T-helper 22 cell (primary cell): Measurements from ENCODE around the gene C1QTNF9B.

Source experiments
- DNase-seq: peaks from one replicate; pipeline ENCODE4 v3.0.0-alpha.2; 2020; ENCODE audit warnings: low read depth

C1QTNF9B gene

DNA sequence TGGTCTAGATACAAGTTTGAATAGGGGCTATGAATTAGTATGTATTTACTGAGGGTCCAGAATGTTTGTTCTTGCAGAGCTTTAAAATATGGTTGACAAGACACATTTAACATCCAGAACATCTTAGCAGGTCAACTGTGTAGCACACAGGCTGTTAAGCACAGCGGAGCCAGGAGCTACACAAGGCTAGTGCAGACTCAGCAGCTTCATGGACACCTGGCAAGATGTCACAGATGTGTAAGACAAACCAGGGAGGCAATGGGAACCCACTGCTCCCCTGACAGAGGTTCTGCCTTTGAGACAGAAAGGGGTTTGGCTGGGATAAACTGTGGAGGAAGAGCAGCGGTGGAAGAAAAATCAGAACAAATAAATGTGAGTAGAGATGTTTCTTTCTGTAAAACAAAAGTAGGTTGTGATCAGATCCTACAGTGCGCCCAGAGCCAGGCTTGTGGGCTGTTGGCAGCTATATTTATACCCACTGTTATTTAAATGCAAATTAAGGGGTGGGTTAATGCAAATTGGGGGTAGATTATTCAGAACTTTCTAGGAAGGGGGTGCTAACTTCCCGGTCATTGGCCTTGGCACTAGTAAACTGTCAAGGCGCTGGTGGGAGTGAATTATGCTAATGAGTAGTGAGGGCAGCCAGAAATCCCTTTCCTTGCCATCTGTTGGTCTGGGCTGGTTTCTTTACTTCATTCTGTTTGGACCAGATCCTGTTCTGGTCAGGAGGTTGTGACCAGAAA, 41.1 kb downstream of the C1QTNF9B start:
- no peak for DNase-seq

DNA sequence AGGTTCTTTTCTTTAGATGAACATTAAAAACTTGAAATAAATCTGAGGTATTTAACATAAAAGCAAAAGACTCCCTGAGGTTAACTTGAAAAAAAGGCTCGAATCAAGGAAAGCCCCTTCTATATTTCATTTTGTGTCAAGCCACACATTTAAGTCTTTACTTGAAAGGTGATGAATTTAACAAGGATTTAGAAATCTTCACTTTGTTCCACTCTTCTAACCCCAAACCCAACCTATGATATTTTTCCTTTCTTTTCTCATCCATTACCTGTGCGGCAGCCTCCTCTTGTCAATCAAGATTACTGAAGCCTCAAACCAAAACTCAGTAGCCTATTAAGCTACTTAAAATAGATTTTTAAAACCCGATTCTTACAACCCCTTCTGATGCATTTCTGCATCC, 41.9 kb downstream of the C1QTNF9B start:
- no peak for DNase-seq

DNA sequence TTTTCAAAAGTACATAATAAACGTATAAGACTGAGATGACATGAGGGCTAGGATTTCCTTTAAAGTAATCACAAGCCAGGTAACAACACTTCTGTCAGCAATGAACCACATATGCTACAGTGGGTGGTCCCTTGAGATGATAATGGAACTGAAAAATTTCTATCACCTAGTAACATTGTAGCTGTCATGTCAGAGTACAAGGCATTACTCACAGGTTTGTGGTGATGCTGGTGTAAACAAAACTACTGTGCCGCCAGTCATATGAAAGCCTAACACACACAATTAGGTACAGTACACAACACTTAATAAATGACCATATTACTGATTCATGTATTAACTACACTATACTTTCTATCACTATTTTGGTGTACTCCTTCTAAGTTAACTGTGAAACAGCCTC, 45.0 kb downstream of the C1QTNF9B start:
- DNase-seq = no peak

DNA sequence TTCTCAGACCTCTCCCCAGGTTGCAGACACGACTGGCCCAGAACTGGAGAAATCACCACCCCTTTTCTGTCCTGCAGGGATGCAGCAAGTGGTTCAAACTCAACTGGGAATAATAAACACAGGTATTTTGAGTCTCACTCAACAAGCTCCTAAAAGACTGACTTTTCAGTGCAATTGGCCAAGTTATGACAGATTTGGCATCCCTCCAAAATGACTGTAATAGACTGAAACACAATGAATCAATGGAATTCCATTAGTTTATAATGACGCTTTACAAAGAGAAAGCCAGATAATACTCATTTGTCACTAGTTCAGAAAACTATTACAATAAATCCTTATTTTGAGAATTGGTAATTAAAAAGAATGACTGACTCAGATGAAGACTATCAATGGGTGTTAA, 46.2 kb downstream of the C1QTNF9B start:
- no peak for DNase-seq

DNA sequence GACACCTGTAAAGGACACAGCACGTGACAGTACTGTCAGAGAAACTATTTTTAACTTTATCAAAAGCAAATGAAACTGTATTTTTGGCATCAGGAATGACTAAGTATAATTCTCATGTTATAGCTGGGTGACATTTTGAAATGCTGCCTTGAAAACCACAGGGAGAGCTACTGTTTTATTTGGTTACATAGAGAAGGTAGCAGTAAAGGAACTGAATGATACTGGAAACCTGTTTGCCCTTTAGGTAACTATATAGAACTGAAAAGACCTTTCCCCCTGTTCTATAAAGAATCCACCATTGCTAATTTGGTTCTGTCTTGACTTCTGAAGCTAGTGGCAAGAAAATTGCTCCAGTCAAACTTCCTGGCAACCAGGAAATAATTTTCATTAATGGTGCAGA, 47.2 kb downstream of the C1QTNF9B start:
- no peak for DNase-seq

DNA sequence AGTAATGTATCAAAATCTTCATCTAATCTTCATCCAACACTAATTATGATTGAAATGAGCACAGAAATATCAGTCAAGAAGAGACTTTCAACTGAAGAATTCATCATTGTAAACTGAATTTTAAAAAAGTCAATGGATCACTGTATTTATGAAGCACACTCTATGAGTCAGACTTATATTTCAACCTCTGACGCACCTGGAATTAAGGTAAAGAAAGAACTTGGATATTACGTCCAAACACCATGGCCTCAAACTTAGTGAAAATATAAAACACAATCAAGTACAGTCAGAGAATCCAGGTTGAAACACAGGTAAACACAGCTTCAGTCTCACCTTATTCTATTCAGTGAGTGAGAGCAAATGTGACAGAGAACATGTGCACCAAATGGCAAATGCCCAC, 47.6 kb downstream of the C1QTNF9B start:
- no peak for DNase-seq

DNA sequence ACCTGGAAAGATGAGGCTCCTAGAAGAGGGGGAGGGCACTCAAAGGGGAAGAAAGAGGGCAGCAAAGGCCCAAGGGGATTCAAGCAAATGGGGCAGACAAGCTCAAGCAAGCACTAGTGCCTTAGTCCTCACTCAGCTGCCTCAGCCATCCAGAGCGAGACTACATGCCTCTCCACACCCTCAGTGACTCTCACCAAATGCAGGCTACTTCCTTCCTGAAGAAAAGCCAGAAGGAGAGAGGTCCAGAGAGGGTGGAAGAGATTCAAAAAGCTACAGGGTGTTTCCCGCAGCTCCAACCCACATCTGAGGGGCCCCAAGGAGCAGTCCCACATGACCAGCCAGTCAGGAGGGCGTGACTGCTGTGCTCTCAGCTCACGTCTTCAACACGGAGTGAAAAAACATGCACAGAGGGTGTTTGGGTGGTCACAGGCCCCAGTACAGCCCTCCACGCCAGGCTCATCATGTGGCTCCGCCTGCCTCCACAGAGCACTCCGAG, 48.6 kb downstream of the C1QTNF9B start:
- no peak for DNase-seq

DNA sequence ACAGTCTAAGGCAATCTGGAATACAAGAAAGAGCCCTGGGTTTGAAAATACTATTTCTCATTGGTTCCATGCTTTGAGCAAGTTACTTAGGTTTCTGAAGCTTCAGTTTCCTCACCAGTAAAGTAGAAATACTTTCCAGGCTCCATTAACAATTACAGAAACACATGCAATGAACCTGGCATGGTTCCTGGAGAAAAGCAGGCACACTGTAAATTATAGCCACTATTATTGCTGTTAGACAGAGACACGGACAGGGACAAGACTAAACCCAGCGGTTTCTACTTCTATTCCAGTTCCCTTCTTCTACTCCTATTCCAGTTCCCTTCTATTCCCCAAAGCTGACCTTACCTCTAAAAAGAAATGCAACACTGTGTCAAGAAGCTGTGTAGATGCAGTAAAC, 49.3 kb downstream of the C1QTNF9B start:
- no peak for DNase-seq

DNA sequence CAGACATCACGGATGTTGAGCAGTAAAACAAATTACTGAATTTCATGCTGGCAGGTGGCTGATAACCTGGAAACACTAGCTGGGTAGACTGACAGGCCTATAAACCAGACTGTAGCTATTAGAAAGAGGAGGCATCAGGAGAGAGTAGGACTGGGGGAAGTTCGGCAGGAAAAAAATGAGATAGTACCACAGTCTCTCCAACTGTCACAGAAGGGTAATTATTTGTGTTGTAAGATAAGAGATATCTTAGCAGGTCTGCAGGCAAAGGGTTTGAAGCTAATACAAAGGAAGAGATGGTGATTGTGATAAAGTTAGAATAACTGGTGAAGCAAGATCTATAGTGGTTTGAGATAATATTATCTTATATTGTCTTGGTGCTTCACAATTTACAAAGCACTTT, 49.8 kb downstream of the C1QTNF9B start:
- DNase-seq = no peak

DNA sequence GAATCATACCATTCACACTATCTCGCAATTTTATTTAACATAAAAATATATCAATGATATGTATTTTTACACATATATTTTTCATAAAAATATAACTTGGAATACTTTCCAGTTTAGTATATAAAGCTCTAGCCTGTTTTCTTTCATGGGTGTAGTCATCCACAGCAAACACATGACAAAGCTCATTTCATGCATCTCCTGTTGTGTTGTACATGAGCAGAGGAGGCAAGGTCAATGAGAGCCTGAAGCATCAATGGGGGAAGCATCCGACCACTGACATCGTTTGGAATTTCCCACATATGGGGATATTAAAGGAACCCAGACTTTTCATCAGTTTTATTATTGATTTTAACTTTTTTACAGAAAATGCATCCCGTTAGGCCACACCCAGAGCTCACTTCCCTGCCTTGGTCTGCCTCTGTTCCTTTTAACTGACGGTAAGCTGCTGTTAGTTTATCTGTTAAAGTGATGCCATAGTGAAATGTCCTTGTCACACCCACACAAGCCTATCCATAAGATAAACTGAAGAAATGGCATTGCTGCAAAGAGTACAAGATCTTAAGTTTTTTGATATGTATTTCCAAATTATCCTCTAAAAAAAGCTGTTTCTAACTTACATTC, 52.1 kb downstream of the C1QTNF9B start:
- DNase-seq = no peak

DNA sequence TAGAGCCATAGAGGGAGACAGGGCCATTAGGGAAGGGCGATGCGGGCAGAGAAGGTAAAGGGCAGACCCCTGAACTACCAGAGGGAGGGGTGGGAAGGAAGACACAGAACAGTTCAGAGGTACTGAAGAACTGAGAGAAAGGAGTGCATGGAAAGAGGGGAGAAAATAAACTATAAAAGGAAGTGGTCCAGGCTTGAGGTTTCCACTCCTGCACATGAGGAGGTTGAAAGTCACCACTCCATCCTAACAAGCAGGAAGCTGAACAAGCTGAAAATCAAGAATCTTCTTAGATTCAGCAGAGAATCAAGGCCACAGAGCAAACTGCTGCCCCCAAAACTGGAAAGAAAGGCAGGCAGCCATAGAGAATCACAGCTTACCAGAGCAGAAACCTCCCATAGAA, 53.2 kb downstream of the C1QTNF9B start:
- DNase-seq = no peak

DNA sequence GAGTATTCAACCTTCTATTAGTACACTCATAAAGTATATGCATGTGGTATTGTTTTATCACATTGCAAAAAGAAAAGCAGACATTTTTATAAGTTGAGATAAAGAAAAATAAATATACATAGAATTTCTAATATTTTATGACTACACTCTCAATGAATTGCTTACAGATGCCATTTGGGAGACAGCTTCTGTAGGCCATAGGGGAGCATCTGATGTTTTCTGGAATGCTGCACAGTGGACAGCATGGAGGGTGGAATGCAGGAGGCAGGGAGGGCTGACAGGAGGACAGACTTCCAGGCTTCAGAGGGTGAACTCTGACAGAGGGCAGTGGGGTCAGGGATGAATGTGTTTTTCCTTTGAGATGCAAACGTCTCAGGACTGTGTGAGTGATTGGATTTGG, 53.9 kb downstream of the C1QTNF9B start:
- DNase-seq = no peak

DNA sequence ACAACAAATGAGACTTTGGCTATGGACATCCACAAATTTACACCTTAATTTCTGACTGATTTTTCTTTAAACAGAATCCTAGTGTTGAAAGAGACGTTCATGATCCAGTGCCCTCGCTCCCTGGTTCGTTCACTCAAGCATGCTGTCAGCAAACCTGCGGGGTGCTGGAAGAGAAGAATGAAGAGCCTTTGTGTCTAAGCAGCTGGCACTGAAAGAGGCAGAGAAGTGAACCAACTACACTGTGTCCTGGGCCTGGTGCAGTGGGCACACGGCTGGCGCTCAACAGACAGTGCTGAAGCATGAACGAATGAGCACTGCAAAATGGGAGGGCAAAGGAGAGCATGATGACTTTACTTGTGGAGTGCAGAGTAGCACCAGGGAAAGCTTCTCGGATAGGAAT, 54.9 kb downstream of the C1QTNF9B start:
- no peak for DNase-seq
